Esophagus squamous epithelium (tissue), 4 donors: ENCODE measurements around the gene CCDC152.

Experiments used
- CTCF ChIP-seq, 6 experiments: fragments of 450-650 bp in 4 of 6; fragments of 200-600 bp in 2 of 6; sonication (generic) in 2 of 6; IDR thresholded peaks; one replicate each; pipeline ENCODE4 v1.5.1; 2016 to 2019; ENCODE audit warnings: antibody characterized with exemption in 6 of 6, mild to moderate bottlenecking in 4 of 6, moderate library complexity in 4 of 6
- POLR2A ChIP-seq, 4 donors: fragments of 450-650 bp; IDR thresholded peaks; one replicate each; pipeline ENCODE4 v1.6.1; 2017; ENCODE audit warnings: antibody characterized with exemption in 4 of 4, mild to moderate bottlenecking in 4 of 4, moderate library complexity in 3 of 4

GRCh38 chr5:42768106-42768504 is 11.5 kb downstream of the CCDC152 start:
- TF ChIP-seq POLR2A (IDR thresholded peaks at IDR 0.05) (no peak), CTCF (IDR thresholded peaks at IDR 0.05) (no peak)
